ENCODE measurements around the gene KLHDC8B.

The KLHDC8B gene

GRCh38 chr3:49158103-49158709, 13.2 kb upstream of the KLHDC8B start:
- peak; percentile 15 to 32 (median 27) for DNase-seq (ENCODE audit: low read depth in 3 of 3, low spot score in 1 of 3)

DNA sequence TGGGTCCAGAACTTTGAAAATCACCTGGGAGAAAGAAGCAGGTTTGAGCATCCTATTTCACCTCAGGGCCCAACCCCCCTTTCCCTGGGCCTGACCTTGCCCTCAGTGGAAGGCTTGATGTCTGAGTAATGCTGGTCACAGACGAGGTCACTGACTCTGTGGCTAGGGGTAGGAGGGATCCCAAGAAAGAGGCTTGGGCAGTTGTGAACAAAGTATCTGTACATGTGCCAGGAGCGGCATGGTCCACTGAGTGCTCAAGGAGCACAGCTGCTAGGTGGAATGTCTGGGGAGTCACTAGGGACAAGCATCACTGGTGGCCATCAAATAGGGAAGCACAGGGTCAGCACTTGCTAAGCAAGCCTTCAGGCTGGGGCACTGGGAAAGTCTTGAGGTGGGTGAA, 12.6 kb upstream of the KLHDC8B start:
- no peak for DNase-seq (ENCODE audit: low read depth in 3 of 3, low spot score in 1 of 3)

- no peak for DNase-seq (ENCODE audit: low read depth in 3 of 3, low spot score in 1 of 3)
Measured at GRCh38 chr3:49161197-49161596, 10.2 kb upstream of the KLHDC8B start.

DNA sequence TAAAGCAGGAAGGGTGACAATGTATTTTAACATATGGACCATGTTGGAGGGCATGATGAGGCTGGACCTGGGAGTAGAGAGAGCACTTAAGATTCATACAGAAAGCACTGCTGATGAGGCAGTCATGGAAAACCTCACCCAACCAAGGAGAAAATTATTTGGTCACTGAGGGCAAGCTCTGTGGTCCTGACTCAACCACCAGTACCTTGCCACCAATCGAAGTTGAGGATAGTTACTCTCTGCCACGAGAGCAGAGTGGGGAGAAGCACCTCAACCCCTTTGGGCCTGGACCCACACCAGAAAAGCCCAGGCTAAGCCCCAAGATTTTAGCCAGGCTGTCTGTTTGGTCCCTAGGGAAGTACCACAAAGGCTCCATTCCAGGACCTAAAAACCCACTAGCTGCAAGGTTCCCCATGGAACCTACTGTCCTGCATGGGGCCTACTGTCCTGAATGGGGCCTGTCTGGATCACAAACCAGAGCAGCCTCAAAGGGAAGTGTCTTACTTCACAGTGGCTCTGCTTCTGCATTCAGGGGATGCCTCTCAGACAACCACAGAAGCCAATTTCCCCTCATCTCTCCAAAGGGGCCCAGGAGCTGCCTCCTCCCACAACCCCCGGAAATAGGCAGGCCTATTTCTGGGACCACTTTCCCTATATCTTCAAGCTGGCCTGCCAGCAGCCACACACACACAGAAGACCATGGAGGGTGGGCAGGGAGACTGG, 9.4 kb upstream of the KLHDC8B start:
- DNase-seq (ENCODE audit: low read depth in 3 of 3, low spot score in 1 of 3), result no peak

- no peak for DNase-seq (ENCODE audit: low read depth in 3 of 3, low spot score in 1 of 3)
Measured at GRCh38 chr3:49162751-49163419, 8.5 kb upstream of the KLHDC8B start.

- DNase-seq (ENCODE audit: low read depth in 3 of 3, low spot score in 1 of 3), result no peak
Measured at GRCh38 chr3:49163609-49164008, 7.8 kb upstream of the KLHDC8B start.

- no peak for DNase-seq (ENCODE audit: low read depth in 3 of 3, low spot score in 1 of 3)
Measured at GRCh38 chr3:49164983-49165720, 6.2 kb upstream of the KLHDC8B start.

- DNase-seq (ENCODE audit: low read depth in 3 of 3, low spot score in 1 of 3), result peak; percentile 32 to 67 (median 56)
Measured at GRCh38 chr3:49165771-49166751, 5.3 kb upstream of the KLHDC8B start, which contains the start of gene CCDC71. Gene CCDC71, minus strand, starts transcription at chr3:49166331. Its CDS starts 2,123 bp downstream, at chr3:49164208.

GRCh38 chr3:49166752-49167556, 4.4 kb upstream of the KLHDC8B start:
- no peak for DNase-seq (ENCODE audit: low read depth in 3 of 3, low spot score in 1 of 3)

- no peak for DNase-seq (ENCODE audit: low read depth in 3 of 3, low spot score in 1 of 3)
Measured at GRCh38 chr3:49170744-49171118, 667 bp upstream of the KLHDC8B start.

GRCh38 chr3:49171775-49172500, 540 bp downstream of the KLHDC8B start:
- DNase-seq (ENCODE audit: low read depth in 3 of 3, low spot score in 1 of 3), result no peak

- no peak for DNase-seq (ENCODE audit: low read depth in 3 of 3, low spot score in 1 of 3)
Measured at GRCh38 chr3:49172551-49173041, 1.2 kb downstream of the KLHDC8B start.

GRCh38 chr3:49173116-49173791, 1.9 kb downstream of the KLHDC8B start:
- DNase-seq (ENCODE audit: low read depth in 3 of 3, low spot score in 1 of 3), result no peak

- DNase-seq (ENCODE audit: low read depth in 3 of 3, low spot score in 1 of 3), result no peak
Measured at GRCh38 chr3:49173792-49174170, 2.4 kb downstream of the KLHDC8B start.

DNA sequence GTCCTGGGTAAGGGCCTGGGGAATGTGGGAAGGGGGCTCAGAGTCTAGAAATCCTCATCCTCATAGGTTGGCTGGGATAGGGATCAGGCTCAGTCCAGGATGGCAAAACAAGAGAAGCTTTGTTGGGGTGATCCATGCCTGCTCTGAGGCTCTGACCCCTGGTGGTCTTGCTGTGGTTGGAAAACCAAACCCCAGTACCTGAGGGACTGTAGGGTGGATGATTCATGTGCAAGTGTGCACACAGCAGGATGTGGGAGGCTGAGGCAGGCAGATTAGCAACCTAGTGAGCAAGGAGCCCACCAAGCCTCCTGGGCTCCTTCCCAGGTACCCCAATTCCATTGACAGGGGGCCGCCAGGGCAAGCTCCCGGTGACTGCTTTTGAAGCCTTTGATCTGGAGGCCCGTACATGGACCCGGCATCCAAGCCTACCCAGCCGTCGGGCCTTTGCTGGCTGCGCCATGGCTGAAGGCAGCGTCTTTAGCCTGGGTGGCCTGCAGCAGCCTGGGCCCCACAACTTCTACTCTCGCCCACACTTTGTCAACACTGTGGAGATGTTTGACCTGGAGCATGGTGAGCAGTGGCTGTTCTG, 3.1 kb downstream of the KLHDC8B start:
- no peak for DNase-seq (ENCODE audit: low read depth in 3 of 3, low spot score in 1 of 3)

DNA sequence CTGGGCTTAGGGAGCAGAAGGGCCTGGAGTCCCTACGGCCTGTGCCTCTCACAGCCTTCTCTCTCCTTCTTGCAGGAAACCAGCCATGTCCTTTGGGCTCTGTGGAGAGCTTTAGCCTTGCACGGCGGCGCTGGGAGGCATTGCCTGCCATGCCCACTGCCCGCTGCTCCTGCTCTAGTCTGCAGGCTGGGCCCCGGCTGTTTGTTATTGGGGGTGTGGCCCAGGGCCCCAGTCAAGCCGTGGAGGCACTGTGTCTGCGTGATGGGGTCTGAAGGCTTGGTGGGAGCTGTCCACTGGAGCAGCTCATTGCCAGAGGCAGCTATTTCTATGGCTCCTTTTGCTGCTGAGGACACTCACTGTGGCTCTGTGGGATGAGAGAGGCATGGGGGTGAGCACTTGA, 4.1 kb downstream of the KLHDC8B start:
- no peak for DNase-seq (ENCODE audit: low read depth in 3 of 3, low spot score in 1 of 3)

- DNase-seq (ENCODE audit: low read depth in 3 of 3, low spot score in 1 of 3), result no peak
Measured at GRCh38 chr3:49177073-49177472, 5.7 kb downstream of the KLHDC8B start.

GRCh38 chr3:49180116-49180515, 8.7 kb downstream of the KLHDC8B start:
- no peak for DNase-seq (ENCODE audit: low read depth in 3 of 3, low spot score in 1 of 3)

All from stimulated activated CD4-positive, alpha-beta T cell treated with anti-CD3 and anti-CD28 coated beads, TNF-alpha, amount 100 ng/mL, for 1 hour (primary cell).